CD4-positive, alpha-beta memory T cell (primary cell): ENCODE measurements around the gene INSYN2B. TPM values are rescaled to one million over a fixed set of nuclear protein-coding genes. Genes with fewer than 3 reads are reported as not detected.

Experiments
- CTCF ChIA-PET: fragments of 350-600 bp; sonication (Branson Sonifier 250); formaldehyde crosslinking; loops from one replicate; lab custom pipeline; 2021; ENCODE audit warnings: inconsistent platforms; ENCODE audit not compliant: partially characterized antibody; lab: Charles Lee
- POLR2A ChIA-PET: fragments of 350-600 bp; sonication (Branson Sonifier 250); formaldehyde crosslinking; loops from one replicate; lab custom pipeline; 2021; ENCODE audit not compliant: partially characterized antibody; lab: Charles Lee
- DNase-seq, 5 donors: peaks; one replicate each; pipeline versions ENCODE4 v3.0.0 to v3.0.0-alpha.2; 2020 to 2022; ENCODE audit warnings: mixed read lengths in 1 of 5
- H3K27ac ChIP-seq: one replicate; pipeline ENCODE4 v1.7.0; 2013; ENCODE audit warnings: low read depth, low read length
- H3K27me3 ChIP-seq: 2 replicates; pipeline ENCODE4 v1.7.0; 2013; ENCODE audit warnings: mild to moderate bottlenecking, low read length, moderate library complexity; ENCODE audit not compliant: insufficient read depth
- H3K36me3 ChIP-seq: 2 replicates; pipeline ENCODE4 v1.7.0; 2013; ENCODE audit warnings: mild to moderate bottlenecking, low read length, moderate library complexity; ENCODE audit not compliant: insufficient read depth
- H3K4me1 ChIP-seq: 2 replicates; pipeline ENCODE4 v1.7.0; 2013; ENCODE audit warnings: mild to moderate bottlenecking, low read length, moderate library complexity; ENCODE audit not compliant: insufficient read depth
- H3K4me3 ChIP-seq, 2 donors: one replicate each; pipeline ENCODE4 v1.7.0; 2013; ENCODE audit warnings: low read length in 2 of 2, mild to moderate bottlenecking in 1 of 2
- H3K9me3 ChIP-seq, 2 donors: one replicate each; pipeline ENCODE4 v1.7.0; 2013; ENCODE audit warnings: low read length in 2 of 2, control low read depth in 1 of 2; ENCODE audit not compliant: control insufficient read depth in 1 of 2
- H3K27ac Mint-ChIP-seq, 7 donors: one replicate each; pipeline ENCODE4 v1.8.0; 2020 to 2021; ENCODE audit warnings: mixed read lengths in 7 of 7, mild to moderate bottlenecking in 6 of 7, inconsistent platforms in 3 of 7, moderate library complexity in 3 of 7
- H3K27me3 Mint-ChIP-seq, 2 donors: one replicate each; pipeline ENCODE4 v1.8.0; 2020 to 2021; ENCODE audit warnings: mixed read lengths in 2 of 2
- H3K36me3 Mint-ChIP-seq, 2 donors: one replicate each; pipeline ENCODE4 v1.8.0; 2020 to 2021; ENCODE audit warnings: mixed read lengths in 2 of 2, inconsistent platforms in 1 of 2, mild to moderate bottlenecking in 1 of 2
- H3K4me1 Mint-ChIP-seq, 4 donors: one replicate each; pipeline ENCODE4 v1.8.0; 2020 to 2021; ENCODE audit warnings: mixed read lengths in 4 of 4, mild to moderate bottlenecking in 1 of 4
- H3K4me3 Mint-ChIP-seq, 8 donors: one replicate each; pipeline ENCODE4 v1.8.0; 2020 to 2021; ENCODE audit warnings: mixed read lengths in 8 of 8, mild to moderate bottlenecking in 7 of 8, moderate library complexity in 6 of 8, inconsistent platforms in 3 of 8
- H3K9me3 Mint-ChIP-seq, 8 donors: one replicate each; pipeline ENCODE4 v1.8.0; 2020 to 2021; ENCODE audit warnings: mixed read lengths in 8 of 8, mild to moderate bottlenecking in 5 of 8, inconsistent platforms in 3 of 8, moderate library complexity in 1 of 8
- intact Hi-C: fragments of 100-400 bp; cut with micrococcal nuclease; formaldehyde crosslinking; loops from one replicate; pipeline ENCODE4 v1.15.1; 2023
- polyA plus RNA-seq, 2 donors: library from polyadenylated mRNA; unstranded; fragments of 300-500 nt; fragmentation: Illumina TruSeq; gene quantifications; one replicate each; pipeline ENCODE4 v1.2.3, GENCODE V29; 2021
- total RNA-seq, 2 experiments: library from RNA; stranded (reverse); gene quantifications; one replicate each; pipeline ENCODE4 v1.2.3, GENCODE V29; 2021

INSYN2B gene
- total and polyA plus RNA-seq, 4 experiments from 2014 or later: not detected

- Mint-ChIP-seq H3K27ac (no peak overlapping the region), H3K27me3 (no peaks in the 10 kb centered on the region), H3K4me1 (peaks cover 10 to 24% (median 17%) of the 10 kb centered on the region in 4 donors), H3K4me3 (no peak overlapping the region), H3K9me3 (no peaks in the 10 kb centered on the region), H3K36me3 (peaks cover 43 to 48% of the 10 kb centered on the region in 2 donors)
- no peaks in the 10 kb centered on the region for H3K4me1 ChIP-seq
- POLR2A ChIA-PET: no interaction called here
- H3K36me3 ChIP-seq: no peaks in the 10 kb centered on the region
- H3K9me3 ChIP-seq: no peaks in the 10 kb centered on the region
- CTCF ChIA-PET: no interaction called here
- no peak overlapping the region for H3K4me3 ChIP-seq
- no peak overlapping the region for H3K27ac ChIP-seq
- DNase-seq: no peak
- intact Hi-C loops: no loop called here
- H3K27me3 ChIP-seq: no peaks in the 10 kb centered on the region
Observed at GRCh38 chr5:169875091-169875728, 105.1 kb downstream of the INSYN2B start.

- H3K4me1 ChIP-seq: no peaks in the 10 kb centered on the region
- intact Hi-C loops: no loop called here
- H3K27ac ChIP-seq: no peak overlapping the region
- H3K27me3 Mint-ChIP-seq: no peaks in the 10 kb centered on the region
- no peaks in the 10 kb centered on the region for H3K27me3 ChIP-seq
- ChIA-PET CTCF (no interaction called here), POLR2A (no interaction called here)
- peaks cover 46 to 54% of the 10 kb centered on the region in 2 donors for H3K36me3 Mint-ChIP-seq
- H3K4me3 ChIP-seq: no peak overlapping the region
- H3K4me1 Mint-ChIP-seq: peaks cover 6 to 24% (median 17%) of the 10 kb centered on the region in 4 donors
- no peak overlapping the region for H3K27ac Mint-ChIP-seq
- no peaks in the 10 kb centered on the region for H3K9me3 ChIP-seq
- no peaks in the 10 kb centered on the region for H3K9me3 Mint-ChIP-seq
- H3K36me3 ChIP-seq: no peaks in the 10 kb centered on the region
- DNase-seq: no peak
- H3K4me3 Mint-ChIP-seq: no peak overlapping the region
Observed at GRCh38 chr5:169874621-169875020, 105.7 kb downstream of the INSYN2B start.

- no peak for DNase-seq
- H3K4me3 Mint-ChIP-seq: no peak overlapping the region
- Histone ChIP-seq H3K27me3 (no peaks in the 10 kb centered on the region), H3K27ac (no peak overlapping the region), H3K36me3 (no peaks in the 10 kb centered on the region), H3K9me3 (no peaks in the 10 kb centered on the region), H3K4me3 (no peak overlapping the region), H3K4me1 (no peaks in the 10 kb centered on the region)
- H3K27ac Mint-ChIP-seq: peak overlapping the region in 2 of 7 donors; percentile 27 to 62
- H3K9me3 Mint-ChIP-seq: no peaks in the 10 kb centered on the region
- ChIA-PET CTCF (no interaction called here), POLR2A (no interaction called here)
- peaks cover 45 to 55% of the 10 kb centered on the region in 2 donors for H3K36me3 Mint-ChIP-seq
- H3K4me1 Mint-ChIP-seq: peaks cover 5 to 20% (median 18%) of the 10 kb centered on the region in 4 donors
- no peaks in the 10 kb centered on the region for H3K27me3 Mint-ChIP-seq
- intact Hi-C loops: no loop called here
Observed at GRCh38 chr5:169873642-169874041, 106.7 kb downstream of the INSYN2B start.

- H3K4me3 Mint-ChIP-seq: no peak overlapping the region
- intact Hi-C loops: no loop called here
- no peak for DNase-seq
- Histone ChIP-seq H3K27ac (no peak overlapping the region), H3K27me3 (no peaks in the 10 kb centered on the region), H3K4me3 (no peak overlapping the region), H3K9me3 (no peaks in the 10 kb centered on the region), H3K36me3 (peaks cover 8% of the 10 kb centered on the region), H3K4me1 (no peaks in the 10 kb centered on the region)
- H3K27ac Mint-ChIP-seq: no peak overlapping the region
- peaks cover 5 to 22% (median 16%) of the 10 kb centered on the region in 4 donors for H3K4me1 Mint-ChIP-seq
- ChIA-PET POLR2A (no interaction called here), CTCF (no interaction called here)
- H3K9me3 Mint-ChIP-seq: no peaks in the 10 kb centered on the region
- peaks cover 48 to 67% of the 10 kb centered on the region in 2 donors for H3K36me3 Mint-ChIP-seq
- no peaks in the 10 kb centered on the region for H3K27me3 Mint-ChIP-seq
Observed at GRCh38 chr5:169871826-169872490, 108.3 kb downstream of the INSYN2B start.

- POLR2A ChIA-PET: no interaction called here
- no peak for DNase-seq
- no peaks in the 10 kb centered on the region for H3K9me3 ChIP-seq
- peaks cover 4 to 15% (median 9%) of the 10 kb centered on the region in 4 donors for H3K4me1 Mint-ChIP-seq
- peaks cover 8% of the 10 kb centered on the region for H3K36me3 ChIP-seq
- no peaks in the 10 kb centered on the region for H3K9me3 Mint-ChIP-seq
- no peak overlapping the region for H3K4me3 Mint-ChIP-seq
- peak overlapping the region in 1 of 7 donors; percentile 71 for H3K27ac Mint-ChIP-seq
- intact Hi-C loops: no loop called here
- H3K4me1 ChIP-seq: no peaks in the 10 kb centered on the region
- no peak overlapping the region for H3K4me3 ChIP-seq
- H3K36me3 Mint-ChIP-seq: peaks cover 36 to 62% of the 10 kb centered on the region in 2 donors
- H3K27me3 Mint-ChIP-seq: no peaks in the 10 kb centered on the region
- CTCF ChIA-PET: no interaction called here
- H3K27ac ChIP-seq: no peak overlapping the region
- H3K27me3 ChIP-seq: no peaks in the 10 kb centered on the region
Observed at GRCh38 chr5:169870211-169870610, 110.1 kb downstream of the INSYN2B start.

GRCh38 chr5:169869066-169869465 lies 111.2 kb downstream of the INSYN2B start:
- POLR2A ChIA-PET: no interaction called here
- no peak overlapping the region for H3K4me3 Mint-ChIP-seq
- H3K4me3 ChIP-seq: no peak overlapping the region
- intact Hi-C loops: no loop called here
- no peak for DNase-seq
- no peak overlapping the region for H3K27ac Mint-ChIP-seq
- peaks cover 4 to 19% (median 10%) of the 10 kb centered on the region in 4 donors for H3K4me1 Mint-ChIP-seq
- H3K4me1 ChIP-seq: no peaks in the 10 kb centered on the region
- H3K9me3 Mint-ChIP-seq: no peaks in the 10 kb centered on the region
- peaks cover 41 to 61% of the 10 kb centered on the region in 2 donors for H3K36me3 Mint-ChIP-seq
- H3K27me3 Mint-ChIP-seq: no peaks in the 10 kb centered on the region
- H3K9me3 ChIP-seq: no peaks in the 10 kb centered on the region
- no peaks in the 10 kb centered on the region for H3K27me3 ChIP-seq
- no peak overlapping the region for H3K27ac ChIP-seq
- CTCF ChIA-PET: no interaction called here
- H3K36me3 ChIP-seq: peaks cover 8% of the 10 kb centered on the region

GRCh38 chr5:169867347-169867746 lies 112.9 kb downstream of the INSYN2B start:
- Histone ChIP-seq H3K27ac (no peak overlapping the region), H3K9me3 (no peaks in the 10 kb centered on the region), H3K36me3 (peaks cover 8% of the 10 kb centered on the region), H3K4me3 (no peak overlapping the region), H3K27me3 (no peaks in the 10 kb centered on the region), H3K4me1 (no peaks in the 10 kb centered on the region)
- CTCF ChIA-PET: no interaction called here
- H3K27ac Mint-ChIP-seq: no peak overlapping the region
- no peak overlapping the region for H3K4me3 Mint-ChIP-seq
- H3K4me1 Mint-ChIP-seq: peaks cover 4 to 16% (median 9%) of the 10 kb centered on the region in 4 donors
- H3K27me3 Mint-ChIP-seq: no peaks in the 10 kb centered on the region
- no peaks in the 10 kb centered on the region for H3K9me3 Mint-ChIP-seq
- POLR2A ChIA-PET: no interaction called here
- intact Hi-C loops: no loop called here
- DNase-seq: no peak
- H3K36me3 Mint-ChIP-seq: peaks cover 40 to 68% of the 10 kb centered on the region in 2 donors
